HepG2 (cell line): Measurements from ENCODE around the gene FAIM. TPM values are rescaled to one million over a fixed set of nuclear protein-coding genes. Genes with fewer than 3 reads are reported as not detected.
A peak's percentile ranks its signal among the peaks of the same experiment; 100 is the strongest.

Experiments
- PAF1 ChIP-seq: IDR thresholded peaks from 2 replicates; pipeline ENCODE4 v1.6.1; 2016; ENCODE audit warnings: missing genetic modification reagents, missing compliant biosample characterization
- PAXIP1 ChIP-seq: sonication (generic); formaldehyde crosslinking; conservative IDR thresholded peaks from 2 replicates; pipeline ENCODE4 v1.4.0; 2020; ENCODE audit warnings: mild to moderate bottlenecking, missing genetic modification reagents, moderate library complexity
- POLR2AphosphoS5 ChIP-seq: IDR thresholded peaks from 2 replicates; pipeline ENCODE4 v1.6.1; 2012; ENCODE audit warnings: low read depth, low read length
- SMAD3 ChIP-seq: sonication (generic); formaldehyde crosslinking; IDR thresholded peaks from 2 replicates; pipeline ENCODE4 v1.4.0; 2020; ENCODE audit warnings: missing genetic modification reagents
- STAT5B ChIP-seq: sonication (generic); formaldehyde crosslinking; IDR thresholded peaks from 2 replicates; pipeline ENCODE4 v1.4.0; 2020; ENCODE audit warnings: missing genetic modification reagents
- TAF1 ChIP-seq: sonication (generic); formaldehyde crosslinking; IDR thresholded peaks from 2 replicates; pipeline ENCODE4 v1.4.0; 2020; ENCODE audit warnings: missing genetic modification reagents
- ZC3H13 ChIP-seq: sonication (generic); formaldehyde crosslinking; IDR thresholded peaks from 2 replicates; pipeline ENCODE4 v1.8.1; 2023; ENCODE audit warnings: mild to moderate bottlenecking, missing genetic modification reagents, moderate library complexity
- ZIK1 ChIP-seq: sonication (generic); formaldehyde crosslinking; IDR thresholded peaks from 2 replicates; pipeline ENCODE4 v1.5.0; 2020; ENCODE audit warnings: mild to moderate bottlenecking, low read depth, missing genetic modification reagents, borderline replicate concordance
- ZNF143 ChIP-seq: sonication (generic); formaldehyde crosslinking; IDR thresholded peaks from 2 replicates; pipeline ENCODE4 v1.4.0; 2020; ENCODE audit warnings: missing genetic modification reagents
- ZNF326 ChIP-seq: sonication (generic); formaldehyde crosslinking; IDR thresholded peaks from 2 replicates; pipeline ENCODE4 v1.4.0; 2020; ENCODE audit warnings: missing genetic modification reagents, borderline replicate concordance
- ZNF567 ChIP-seq: sonication (generic); formaldehyde crosslinking; IDR thresholded peaks from 2 replicates; pipeline ENCODE4 v1.8.1; 2023; ENCODE audit warnings: mild to moderate bottlenecking, missing genetic modification reagents, borderline replicate concordance
- ZNF788 ChIP-seq: sonication (generic); formaldehyde crosslinking; IDR thresholded peaks from 2 replicates; pipeline ENCODE4 v1.5.0; 2020; ENCODE audit warnings: mild to moderate bottlenecking, missing genetic modification reagents, borderline replicate concordance
- polyA plus RNA-seq, 8 experiments: library from polyadenylated mRNA; depleted of rRNA in 3 of 8; stranded (reverse) in 7 of 8; unstranded in 1 of 8; fragments of >200 nt; fragmentation: Illumina TruSeq in 4 of 8; extraction: Trizol in 4 of 8; gene quantifications; 2 replicates each; pipeline versions ENCODE4 v1.2.1 to v1.2.3, GENCODE V29; 2011 to 2016; ENCODE audit warnings: low read depth in 4 of 8, missing spikeins in 1 of 8, mixed read lengths in 1 of 8; ENCODE audit not compliant: insufficient read depth in 1 of 8
- total RNA-seq, 5 experiments: library from RNA; depleted of rRNA; stranded (reverse); fragments of >200 nt; fragmentation: Illumina TruSeq; extraction: Trizol; gene quantifications; 2 replicates each; pipeline ENCODE4 v1.2.3, GENCODE V29; 2016; ENCODE audit warnings: low read depth in 1 of 5
- TF ChIP-seq, protein P1 (sequence below): sonication (generic); formaldehyde crosslinking; IDR thresholded peaks from 2 replicates; pipeline ENCODE4 v1.4.0; 2020; ENCODE audit warnings: mild to moderate bottlenecking, missing genetic modification reagents, borderline replicate concordance
- TF ChIP-seq, protein P2 (sequence below): sonication (generic); formaldehyde crosslinking; IDR thresholded peaks from 2 replicates; pipeline ENCODE4 v1.5.0; 2020; ENCODE audit warnings: mild to moderate bottlenecking, missing genetic modification reagents

FAIM gene
- total and polyA plus RNA-seq, 2 of the 13 experiments (the other 11 are each of a cell fraction or from before 2014, with no cell fraction given) = 4.3 to 25.8 TPM

DNA sequence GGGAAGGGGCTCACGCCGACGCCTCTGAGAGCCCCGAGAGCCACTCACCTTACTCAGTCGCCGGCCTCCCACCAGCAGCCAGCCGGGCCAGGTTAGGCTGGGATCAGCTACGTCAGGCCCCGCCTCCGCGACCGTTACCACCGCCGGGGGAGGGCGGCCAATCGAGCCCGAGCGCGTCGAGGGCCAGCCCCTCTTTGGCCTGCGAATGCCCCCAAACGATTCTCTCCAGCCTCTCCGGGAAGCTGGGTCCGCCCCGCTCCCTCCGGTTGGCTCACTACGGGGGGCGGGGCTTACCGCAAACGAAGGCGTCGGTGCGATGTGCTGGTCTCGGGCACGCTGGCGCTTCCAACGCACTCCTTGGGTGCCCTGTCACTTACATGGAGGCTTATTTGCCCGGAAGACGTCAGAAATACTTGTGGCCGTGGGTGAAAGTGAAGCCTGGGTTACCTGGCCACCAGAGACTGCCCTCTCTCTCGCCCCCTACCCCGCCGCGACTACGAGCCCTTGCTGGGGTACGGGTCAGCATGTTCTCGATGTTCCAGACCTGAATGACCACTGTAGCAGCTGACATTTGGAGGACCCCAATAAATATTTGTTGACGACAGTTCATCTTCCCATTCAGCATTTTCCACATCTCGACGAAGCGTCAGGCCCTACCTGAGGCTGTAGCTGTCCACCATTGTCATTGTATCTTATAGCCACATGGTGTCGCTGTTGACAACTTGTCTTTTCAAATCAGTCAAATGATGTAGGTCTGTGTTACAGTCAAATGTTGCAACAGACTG, 14.2 kb upstream of the FAIM start, which contains the start of gene CEP70 (continued):
- TF ChIP-seq, protein P1, sequence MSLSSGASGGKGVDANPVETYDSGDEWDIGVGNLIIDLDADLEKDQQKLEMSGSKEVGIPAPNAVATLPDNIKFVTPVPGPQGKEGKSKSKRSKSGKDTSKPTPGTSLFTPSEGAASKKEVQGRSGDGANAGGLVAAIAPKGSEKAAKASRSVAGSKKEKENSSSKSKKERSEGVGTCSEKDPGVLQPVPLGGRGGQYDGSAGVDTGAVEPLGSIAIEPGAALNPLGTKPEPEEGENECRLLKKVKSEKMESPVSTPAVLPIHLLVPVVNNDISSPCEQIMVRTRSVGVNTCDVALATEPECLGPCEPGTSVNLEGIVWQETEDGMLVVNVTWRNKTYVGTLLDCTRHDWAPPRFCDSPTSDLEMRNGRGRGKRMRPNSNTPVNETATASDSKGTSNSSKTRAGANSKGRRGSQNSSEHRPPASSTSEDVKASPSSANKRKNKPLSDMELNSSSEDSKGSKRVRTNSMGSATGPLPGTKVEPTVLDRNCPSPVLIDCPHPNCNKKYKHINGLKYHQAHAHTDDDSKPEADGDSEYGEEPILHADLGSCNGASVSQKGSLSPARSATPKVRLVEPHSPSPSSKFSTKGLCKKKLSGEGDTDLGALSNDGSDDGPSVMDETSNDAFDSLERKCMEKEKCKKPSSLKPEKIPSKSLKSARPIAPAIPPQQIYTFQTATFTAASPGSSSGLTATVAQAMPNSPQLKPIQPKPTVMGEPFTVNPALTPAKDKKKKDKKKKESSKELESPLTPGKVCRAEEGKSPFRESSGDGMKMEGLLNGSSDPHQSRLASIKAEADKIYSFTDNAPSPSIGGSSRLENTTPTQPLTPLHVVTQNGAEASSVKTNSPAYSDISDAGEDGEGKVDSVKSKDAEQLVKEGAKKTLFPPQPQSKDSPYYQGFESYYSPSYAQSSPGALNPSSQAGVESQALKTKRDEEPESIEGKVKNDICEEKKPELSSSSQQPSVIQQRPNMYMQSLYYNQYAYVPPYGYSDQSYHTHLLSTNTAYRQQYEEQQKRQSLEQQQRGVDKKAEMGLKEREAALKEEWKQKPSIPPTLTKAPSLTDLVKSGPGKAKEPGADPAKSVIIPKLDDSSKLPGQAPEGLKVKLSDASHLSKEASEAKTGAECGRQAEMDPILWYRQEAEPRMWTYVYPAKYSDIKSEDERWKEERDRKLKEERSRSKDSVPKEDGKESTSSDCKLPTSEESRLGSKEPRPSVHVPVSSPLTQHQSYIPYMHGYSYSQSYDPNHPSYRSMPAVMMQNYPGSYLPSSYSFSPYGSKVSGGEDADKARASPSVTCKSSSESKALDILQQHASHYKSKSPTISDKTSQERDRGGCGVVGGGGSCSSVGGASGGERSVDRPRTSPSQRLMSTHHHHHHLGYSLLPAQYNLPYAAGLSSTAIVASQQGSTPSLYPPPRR (CRISPR knock-in tag) = no peak; the same call in 1 of the 2 replicates
- TF ChIP-seq ZC3H13 = peak; percentile 76; the same call in 1 of the 2 replicates
- TF ChIP-seq ZNF326 (CRISPR knock-in tag) = no peak
- TF ChIP-seq POLR2AphosphoS5 = peak; percentile 73
- no peak for TF ChIP-seq STAT5B (CRISPR knock-in tag)
- TF ChIP-seq ZNF788 = peak; percentile 56; the same call in 1 of the 2 replicates
- TF ChIP-seq ZNF143 (CRISPR knock-in tag) = peak; percentile 43; the same call in 1 of the 2 replicates
- no peak for TF ChIP-seq PAF1 (CRISPR knock-in tag)
- peak; percentile 7; the same call in 1 of the 2 replicates for TF ChIP-seq SMAD3
- TF ChIP-seq, protein P2, sequence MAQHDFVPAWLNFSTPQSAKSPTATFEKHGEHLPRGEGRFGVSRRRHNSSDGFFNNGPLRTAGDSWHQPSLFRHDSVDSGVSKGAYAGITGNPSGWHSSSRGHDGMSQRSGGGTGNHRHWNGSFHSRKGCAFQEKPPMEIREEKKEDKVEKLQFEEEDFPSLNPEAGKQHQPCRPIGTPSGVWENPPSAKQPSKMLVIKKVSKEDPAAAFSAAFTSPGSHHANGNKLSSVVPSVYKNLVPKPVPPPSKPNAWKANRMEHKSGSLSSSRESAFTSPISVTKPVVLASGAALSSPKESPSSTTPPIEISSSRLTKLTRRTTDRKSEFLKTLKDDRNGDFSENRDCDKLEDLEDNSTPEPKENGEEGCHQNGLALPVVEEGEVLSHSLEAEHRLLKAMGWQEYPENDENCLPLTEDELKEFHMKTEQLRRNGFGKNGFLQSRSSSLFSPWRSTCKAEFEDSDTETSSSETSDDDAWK (CRISPR knock-in tag) = no peak
- no peak for TF ChIP-seq ZIK1 (CRISPR knock-in tag)
- 0 out of 2 replicates have a peak, but pooled peaks have one; percentile 15 for TF ChIP-seq PAXIP1 (CRISPR knock-in tag)
- 0 out of 2 replicates have a peak, but pooled peaks have one; percentile 79 for TF ChIP-seq ZNF567
- peak; percentile 62; the same call in 1 of the 2 replicates for TF ChIP-seq TAF1 (CRISPR knock-in tag)
